ENCODE data around the gene GNA12.

The GNA12 gene

GRCh38 chr7:2800220-2800930 is 43.7 kb downstream of the GNA12 start:
- DNase-seq = no peak
- H3K27me3 ChIP-seq = no peaks in the 10 kb centered on the region
- TF ChIP-seq CTCF (IDR thresholded peaks at IDR 0.05; ENCODE audit: low read depth, low read length) = no peak
- H3K4me3 ChIP-seq (ENCODE audit: low read depth, low read length) = no peak overlapping the region
- peaks cover 7% of the 10 kb centered on the region; the same call in 1 of the 2 replicates for H3K4me1 ChIP-seq
- no peaks in the 10 kb centered on the region for H3K9me3 ChIP-seq
- no peaks in the 10 kb centered on the region for H3K36me3 ChIP-seq

- Histone ChIP-seq H3K9me3 (no peaks in the 10 kb centered on the region), H3K4me3 (ENCODE audit: low read depth, low read length) (no peak overlapping the region), H3K36me3 (peaks cover 7% of the 10 kb centered on the region), H3K4me1 (peaks cover 7% of the 10 kb centered on the region; the same call in 1 of the 2 replicates), H3K27me3 (no peaks in the 10 kb centered on the region)
- no peak for TF ChIP-seq CTCF (IDR thresholded peaks at IDR 0.05; ENCODE audit: low read depth, low read length)
- no peak for DNase-seq
These were observed 44.9 kb downstream of the GNA12 start for GRCh38 chr7:2799253-2799652.

- peaks cover 11% of the 10 kb centered on the region for H3K36me3 ChIP-seq
- no peak overlapping the region for H3K4me3 ChIP-seq (ENCODE audit: low read depth, low read length)
- no peaks in the 10 kb centered on the region for H3K9me3 ChIP-seq
- no peak for TF ChIP-seq CTCF (IDR thresholded peaks at IDR 0.05; ENCODE audit: low read depth, low read length)
- DNase-seq = no peak
- peaks cover 7% of the 10 kb centered on the region; the same call in 1 of the 2 replicates for H3K4me1 ChIP-seq
- no peaks in the 10 kb centered on the region for H3K27me3 ChIP-seq
These were observed 45.4 kb downstream of the GNA12 start for GRCh38 chr7:2798669-2799068.

GRCh38 chr7:2796358-2797352 is 47.5 kb downstream of the GNA12 start:
- no peak for TF ChIP-seq CTCF (IDR thresholded peaks at IDR 0.05; ENCODE audit: low read depth, low read length)
- Histone ChIP-seq H3K36me3 (peaks cover 25% of the 10 kb centered on the region), H3K4me1 (peaks cover under 1% of the 10 kb centered on the region), H3K4me3 (ENCODE audit: low read depth, low read length) (no peak overlapping the region), H3K27me3 (no peaks in the 10 kb centered on the region), H3K9me3 (no peaks in the 10 kb centered on the region)
- DNase-seq = no peak

GRCh38 chr7:2795906-2796305 is 48.2 kb downstream of the GNA12 start:
- H3K4me1 ChIP-seq = peaks cover 8% of the 10 kb centered on the region
- peaks cover 25% of the 10 kb centered on the region for H3K36me3 ChIP-seq
- H3K4me3 ChIP-seq (ENCODE audit: low read depth, low read length) = no peak overlapping the region
- H3K27me3 ChIP-seq = no peaks in the 10 kb centered on the region
- DNase-seq = no peak
- no peak for TF ChIP-seq CTCF (IDR thresholded peaks at IDR 0.05; ENCODE audit: low read depth, low read length)
- no peaks in the 10 kb centered on the region for H3K9me3 ChIP-seq

Data from BE2C (cell line).